GM12878 (cell line): ENCODE data around the gene UFC1. TPM values are rescaled to one million over a fixed set of nuclear protein-coding genes. Genes with fewer than 3 reads are reported as not detected.

Experiments
- CEBPZ ChIP-seq: fragments of 150-350 bp; IDR thresholded peaks from 2 replicates; pipeline ENCODE4 v1.6.1; 2016; ENCODE audit warnings: low read depth, low read length
- E2F8 ChIP-seq: fragments of 450-650 bp; IDR thresholded peaks from 2 replicates; pipeline ENCODE4 v1.6.1; 2018; ENCODE audit warnings: mild to moderate bottlenecking, low read depth, moderate library complexity; ENCODE audit not compliant: partially characterized antibody
- FOS ChIP-seq: IDR thresholded peaks from 3 replicates; pipeline ENCODE4 v1.6.1; 2011; ENCODE audit warnings: borderline replicate concordance; ENCODE audit not compliant: insufficient read length; ENCODE audit errors: extremely low read depth
- POLR2A ChIP-seq: IDR thresholded peaks from 2 replicates; pipeline ENCODE4 v1.6.1; 2011; ENCODE audit warnings: low read depth, mild to moderate bottlenecking, low read length
- RB1 ChIP-seq: fragments of 450-650 bp; formaldehyde crosslinking; IDR thresholded peaks from 2 replicates; pipeline ENCODE4 v1.6.1; 2017; ENCODE audit warnings: mild to moderate bottlenecking, borderline replicate concordance
- SIX5 ChIP-seq: IDR thresholded peaks from 2 replicates; pipeline ENCODE4 v1.6.1; 2011; ENCODE audit warnings: mild to moderate bottlenecking, low read depth, low read length, moderate library complexity; ENCODE audit not compliant: severe bottlenecking
- SMARCA5 ChIP-seq: fragments of 450-650 bp; IDR thresholded peaks from 2 replicates; pipeline ENCODE4 v1.6.1; 2017; ENCODE audit warnings: mild to moderate bottlenecking
- TBL1XR1 ChIP-seq: IDR thresholded peaks from 2 replicates; pipeline ENCODE4 v1.6.1; 2012; ENCODE audit warnings: low read depth, low read length, improper control_type of control experiment
- ZBED1 ChIP-seq: IDR thresholded peaks from 2 replicates; pipeline ENCODE4 v1.6.1; 2016; ENCODE audit warnings: borderline replicate concordance
- ZNF687 ChIP-seq: fragments of 450-650 bp; IDR thresholded peaks from 2 replicates; pipeline ENCODE4 v1.6.1; 2017; ENCODE audit warnings: mild to moderate bottlenecking, moderate library complexity
- ZSCAN29 ChIP-seq: fragments of 450-650 bp; IDR thresholded peaks from 2 replicates; pipeline ENCODE4 v1.6.1; 2017; ENCODE audit warnings: mild to moderate bottlenecking, moderate library complexity
- polyA plus RNA-seq, 11 experiments: library from polyadenylated mRNA; depleted of rRNA in 4 of 11; unstranded in 6 of 11; stranded (reverse) in 5 of 11; fragments of >200 nt; fragmentation: Nextera tagmentation in 4 of 11; fragmentation: Illumina TruSeq in 1 of 11; extraction: Ambion mirVana in 4 of 11; extraction: Trizol in 1 of 11; gene quantifications; 1 replicate in 1 of 11; 2 replicates in 10 of 11; pipeline versions ENCODE4 v1.2.1 to v1.2.3, GENCODE V29; 2011 to 2016; ENCODE audit warnings: inconsistent platforms in 2 of 11, missing spikeins in 2 of 11, low read depth in 1 of 11
- total RNA-seq, 4 experiments: library from RNA; depleted of rRNA in 3 of 4; stranded (reverse); fragments of >200 nt in 3 of 4; fragmentation: Illumina TruSeq in 1 of 4; extraction: Trizol in 1 of 4; gene quantifications; 2 replicates each; pipeline versions ENCODE4 v1.2.1 to v1.2.3, GENCODE V29; 2013 to 2021
- TF ChIP-seq, protein P1 (sequence below): fragments of 450-650 bp; IDR thresholded peaks from 2 replicates; pipeline ENCODE4 v1.6.1; 2017; ENCODE audit warnings: mild to moderate bottlenecking
- TF ChIP-seq, protein P2 (sequence below): IDR thresholded peaks from 2 replicates; pipeline ENCODE4 v1.6.1; 2011; ENCODE audit warnings: mild to moderate bottlenecking, low read depth, low read length, moderate library complexity; ENCODE audit not compliant: insufficient replicate concordance
- TF ChIP-seq, protein P3 (sequence below): IDR thresholded peaks from 2 replicates; pipeline ENCODE4 v1.6.1; 2012; ENCODE audit warnings: low read depth, low read length, improper control_type of control experiment

Gene UFC1
- total and polyA plus RNA-seq, 10 of the 15 experiments (the other 5 are each of a cell fraction or from before 2014, with no cell fraction given), result 95.9 to 239 (median 151) TPM

- TF ChIP-seq E2F8 (no peak), RB1 (0 out of 2 replicates have a peak, but pooled peaks have one; percentile 38), FOS (no peak), CEBPZ (no peak), ZNF687 (peak; percentile 81), POLR2A (peak; percentile 94), ZBED1 (no peak; the same call in 1 of the 2 replicates), TBL1XR1 (no peak), ZSCAN29 (no peak), SMARCA5 (no peak), SIX5 (peak; percentile 51)
- TF ChIP-seq, protein P1, sequence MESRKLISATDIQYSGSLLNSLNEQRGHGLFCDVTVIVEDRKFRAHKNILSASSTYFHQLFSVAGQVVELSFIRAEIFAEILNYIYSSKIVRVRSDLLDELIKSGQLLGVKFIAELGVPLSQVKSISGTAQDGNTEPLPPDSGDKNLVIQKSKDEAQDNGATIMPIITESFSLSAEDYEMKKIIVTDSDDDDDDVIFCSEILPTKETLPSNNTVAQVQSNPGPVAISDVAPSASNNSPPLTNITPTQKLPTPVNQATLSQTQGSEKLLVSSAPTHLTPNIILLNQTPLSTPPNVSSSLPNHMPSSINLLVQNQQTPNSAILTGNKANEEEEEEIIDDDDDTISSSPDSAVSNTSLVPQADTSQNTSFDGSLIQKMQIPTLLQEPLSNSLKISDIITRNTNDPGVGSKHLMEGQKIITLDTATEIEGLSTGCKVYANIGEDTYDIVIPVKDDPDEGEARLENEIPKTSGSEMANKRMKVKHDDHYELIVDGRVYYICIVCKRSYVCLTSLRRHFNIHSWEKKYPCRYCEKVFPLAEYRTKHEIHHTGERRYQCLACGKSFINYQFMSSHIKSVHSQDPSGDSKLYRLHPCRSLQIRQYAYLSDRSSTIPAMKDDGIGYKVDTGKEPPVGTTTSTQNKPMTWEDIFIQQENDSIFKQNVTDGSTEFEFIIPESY, result no peak
- TF ChIP-seq, protein P2, sequence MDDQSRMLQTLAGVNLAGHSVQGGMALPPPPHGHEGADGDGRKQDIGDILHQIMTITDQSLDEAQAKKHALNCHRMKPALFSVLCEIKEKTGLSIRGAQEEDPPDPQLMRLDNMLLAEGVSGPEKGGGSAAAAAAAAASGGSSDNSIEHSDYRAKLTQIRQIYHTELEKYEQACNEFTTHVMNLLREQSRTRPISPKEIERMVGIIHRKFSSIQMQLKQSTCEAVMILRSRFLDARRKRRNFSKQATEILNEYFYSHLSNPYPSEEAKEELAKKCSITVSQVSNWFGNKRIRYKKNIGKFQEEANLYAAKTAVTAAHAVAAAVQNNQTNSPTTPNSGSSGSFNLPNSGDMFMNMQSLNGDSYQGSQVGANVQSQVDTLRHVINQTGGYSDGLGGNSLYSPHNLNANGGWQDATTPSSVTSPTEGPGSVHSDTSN, result no peak
- TF ChIP-seq, protein P3, sequence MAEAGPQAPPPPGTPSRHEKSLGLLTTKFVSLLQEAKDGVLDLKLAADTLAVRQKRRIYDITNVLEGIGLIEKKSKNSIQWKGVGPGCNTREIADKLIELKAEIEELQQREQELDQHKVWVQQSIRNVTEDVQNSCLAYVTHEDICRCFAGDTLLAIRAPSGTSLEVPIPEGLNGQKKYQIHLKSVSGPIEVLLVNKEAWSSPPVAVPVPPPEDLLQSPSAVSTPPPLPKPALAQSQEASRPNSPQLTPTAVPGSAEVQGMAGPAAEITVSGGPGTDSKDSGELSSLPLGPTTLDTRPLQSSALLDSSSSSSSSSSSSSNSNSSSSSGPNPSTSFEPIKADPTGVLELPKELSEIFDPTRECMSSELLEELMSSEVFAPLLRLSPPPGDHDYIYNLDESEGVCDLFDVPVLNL, result no peak
Observed at GRCh38 chr1:161177112-161177935, 23.5 kb downstream of the UFC1 start, which contains the start of gene B4GALT3 (continued).
